ENCODE results near the gene SPTLC2.

SPTLC2 gene

DNA sequence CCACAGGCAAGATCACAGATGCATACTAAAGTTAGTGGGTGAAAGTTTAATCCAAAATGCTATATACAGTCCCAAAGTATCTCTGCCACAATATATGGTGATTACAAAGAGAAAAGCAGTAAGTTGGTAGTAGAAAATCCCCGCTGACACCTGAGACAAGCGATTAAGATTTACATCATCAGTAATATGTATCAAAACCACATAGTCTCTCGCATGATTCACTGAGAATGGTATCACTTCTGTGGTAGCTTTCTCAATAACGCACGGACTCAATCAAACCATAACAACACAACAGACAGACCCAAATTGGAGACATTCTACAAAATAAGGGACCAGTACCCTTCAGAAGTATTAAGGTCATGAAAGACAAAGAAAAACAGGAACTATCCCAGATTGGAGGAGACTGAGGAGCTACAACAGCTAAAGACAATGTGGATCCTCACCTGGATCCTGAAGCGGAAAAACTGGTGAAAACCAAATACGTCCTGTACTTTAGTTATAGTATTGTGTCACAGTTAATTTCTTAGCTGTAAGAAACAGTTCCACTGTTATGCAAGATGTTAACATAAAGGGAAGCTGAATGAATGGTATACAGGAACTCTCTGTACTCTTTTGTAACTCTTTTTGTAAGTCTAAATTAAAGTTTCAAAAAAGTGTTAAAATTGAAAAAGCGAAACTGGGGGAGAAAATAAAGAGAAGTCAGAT, 51.0 kb downstream of the SPTLC2 start:
- H3K4me3 ChIP-seq (ENCODE audit: low read depth, low read length): no peak overlapping the region
- TF ChIP-seq POLR2A (IDR thresholded peaks at IDR 0.05; ENCODE audit: extremely low read depth, insufficient read length): no peak
- TF ChIP-seq, protein P1, sequence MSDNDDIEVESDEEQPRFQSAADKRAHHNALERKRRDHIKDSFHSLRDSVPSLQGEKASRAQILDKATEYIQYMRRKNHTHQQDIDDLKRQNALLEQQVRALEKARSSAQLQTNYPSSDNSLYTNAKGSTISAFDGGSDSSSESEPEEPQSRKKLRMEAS (IDR thresholded peaks at IDR 0.05; ENCODE audit: low read depth, low read length): no peak
- no peak for TF ChIP-seq MYC (IDR thresholded peaks at IDR 0.05; ENCODE audit: low read depth, low read length)
- TF ChIP-seq, protein P2, sequence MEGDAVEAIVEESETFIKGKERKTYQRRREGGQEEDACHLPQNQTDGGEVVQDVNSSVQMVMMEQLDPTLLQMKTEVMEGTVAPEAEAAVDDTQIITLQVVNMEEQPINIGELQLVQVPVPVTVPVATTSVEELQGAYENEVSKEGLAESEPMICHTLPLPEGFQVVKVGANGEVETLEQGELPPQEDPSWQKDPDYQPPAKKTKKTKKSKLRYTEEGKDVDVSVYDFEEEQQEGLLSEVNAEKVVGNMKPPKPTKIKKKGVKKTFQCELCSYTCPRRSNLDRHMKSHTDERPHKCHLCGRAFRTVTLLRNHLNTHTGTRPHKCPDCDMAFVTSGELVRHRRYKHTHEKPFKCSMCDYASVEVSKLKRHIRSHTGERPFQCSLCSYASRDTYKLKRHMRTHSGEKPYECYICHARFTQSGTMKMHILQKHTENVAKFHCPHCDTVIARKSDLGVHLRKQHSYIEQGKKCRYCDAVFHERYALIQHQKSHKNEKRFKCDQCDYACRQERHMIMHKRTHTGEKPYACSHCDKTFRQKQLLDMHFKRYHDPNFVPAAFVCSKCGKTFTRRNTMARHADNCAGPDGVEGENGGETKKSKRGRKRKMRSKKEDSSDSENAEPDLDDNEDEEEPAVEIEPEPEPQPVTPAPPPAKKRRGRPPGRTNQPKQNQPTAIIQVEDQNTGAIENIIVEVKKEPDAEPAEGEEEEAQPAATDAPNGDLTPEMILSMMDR (IDR thresholded peaks at IDR 0.05; ENCODE audit: low read depth, low read length): no peak
- DNase-seq (ENCODE audit: low read depth): peak; percentile 38

DNA sequence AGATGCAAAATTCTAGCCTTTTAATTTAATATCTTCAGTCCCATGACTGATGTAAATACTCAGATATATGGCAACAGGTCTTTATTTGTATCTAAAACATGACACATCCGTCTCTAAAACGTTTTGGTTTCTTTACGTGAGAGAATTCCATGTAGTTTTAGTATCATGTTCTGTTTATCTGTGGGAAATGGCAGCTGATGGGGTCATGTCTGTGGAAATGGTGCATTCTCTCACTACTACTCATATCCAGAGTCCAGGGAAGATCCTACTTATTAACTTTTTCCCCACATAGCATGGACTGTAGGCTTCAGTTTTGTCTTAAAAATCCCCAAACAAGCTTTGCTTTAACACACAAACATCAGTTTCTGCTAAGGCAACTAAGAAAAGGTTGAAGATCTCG, 53.8 kb downstream of the SPTLC2 start:
- no peak for DNase-seq (ENCODE audit: low read depth)
- TF ChIP-seq POLR2A (IDR thresholded peaks at IDR 0.05; ENCODE audit: extremely low read depth, insufficient read length) (no peak), MYC (IDR thresholded peaks at IDR 0.05; ENCODE audit: low read depth, low read length) (no peak)
- TF ChIP-seq, protein P2 (IDR thresholded peaks at IDR 0.05; ENCODE audit: low read depth, low read length): no peak
- TF ChIP-seq, protein P1 (IDR thresholded peaks at IDR 0.05; ENCODE audit: low read depth, low read length): no peak
- H3K4me3 ChIP-seq (ENCODE audit: low read depth, low read length): no peak overlapping the region

DNA sequence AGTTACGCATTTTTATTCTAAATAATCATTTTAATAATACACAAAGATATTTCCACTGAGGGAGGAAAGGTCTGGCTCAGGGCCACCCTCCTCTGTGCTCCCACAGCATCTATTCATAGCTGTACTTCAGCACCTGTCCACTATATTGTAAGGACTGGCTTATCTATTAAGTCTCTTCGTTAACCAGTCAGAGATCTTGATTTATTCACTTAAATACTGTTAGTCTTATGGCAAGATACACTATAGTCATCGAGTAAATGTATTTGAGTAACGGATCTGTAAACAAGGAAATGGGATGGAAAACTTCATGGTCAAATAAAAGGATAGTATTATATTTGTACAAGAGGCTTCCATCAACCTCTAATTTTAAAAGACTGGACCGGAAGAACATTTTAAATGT, 54.6 kb downstream of the SPTLC2 start:
- TF ChIP-seq POLR2A (IDR thresholded peaks at IDR 0.05; ENCODE audit: extremely low read depth, insufficient read length): no peak
- TF ChIP-seq, protein P2 (IDR thresholded peaks at IDR 0.05; ENCODE audit: low read depth, low read length): no peak
- TF ChIP-seq MYC (IDR thresholded peaks at IDR 0.05; ENCODE audit: low read depth, low read length): no peak
- TF ChIP-seq, protein P1 (IDR thresholded peaks at IDR 0.05; ENCODE audit: low read depth, low read length): no peak
- no peak overlapping the region for H3K4me3 ChIP-seq (ENCODE audit: low read depth, low read length)
- no peak for DNase-seq (ENCODE audit: low read depth)

DNA sequence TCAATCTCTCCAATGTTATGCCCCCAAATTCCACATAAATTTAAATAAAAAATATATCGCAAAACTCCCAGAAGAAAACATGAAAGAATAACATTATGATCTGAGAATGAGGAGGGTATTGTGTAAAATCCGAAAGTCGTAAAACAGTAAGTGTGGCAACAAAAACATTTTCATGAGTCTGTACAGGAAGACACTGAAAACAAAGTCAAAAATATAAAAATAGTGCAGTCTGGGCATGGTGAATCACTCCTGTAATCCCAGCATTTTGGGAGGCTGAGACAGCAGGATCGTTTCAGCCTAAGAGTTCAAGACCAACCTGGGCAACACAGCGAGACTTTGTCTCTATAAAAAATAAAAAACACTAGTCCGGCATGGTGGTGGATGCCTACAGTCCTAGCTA, 57.1 kb downstream of the SPTLC2 start:
- TF ChIP-seq, protein P2 (IDR thresholded peaks at IDR 0.05; ENCODE audit: low read depth, low read length): no peak
- no peak overlapping the region for H3K4me3 ChIP-seq (ENCODE audit: low read depth, low read length)
- peak; percentile 48 for DNase-seq (ENCODE audit: low read depth)

DNA sequence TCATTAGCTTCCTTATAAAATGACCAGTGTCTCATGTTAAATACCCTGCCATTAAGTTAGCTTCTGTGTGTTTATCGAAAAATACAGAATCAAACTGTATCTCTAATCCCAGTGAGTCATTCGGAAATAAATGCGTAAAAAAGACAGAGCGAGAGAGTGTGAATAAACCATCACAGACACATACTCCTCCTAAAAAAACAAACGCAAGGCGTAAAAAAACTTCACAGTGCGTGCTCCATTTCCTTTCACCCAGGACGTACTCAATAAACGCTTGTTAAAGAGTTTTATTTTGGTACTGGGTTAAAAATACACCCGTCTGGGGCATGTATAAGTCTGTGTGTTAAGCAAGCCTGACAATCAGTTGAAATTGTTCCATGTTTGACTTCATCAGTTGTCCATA, 59.0 kb downstream of the SPTLC2 start:
- no peak for TF ChIP-seq POLR2A (IDR thresholded peaks at IDR 0.05; ENCODE audit: extremely low read depth, insufficient read length)
- no peak for TF ChIP-seq MYC (IDR thresholded peaks at IDR 0.05; ENCODE audit: low read depth, low read length)
- TF ChIP-seq, protein P2 (IDR thresholded peaks at IDR 0.05; ENCODE audit: low read depth, low read length): no peak
- TF ChIP-seq, protein P1 (IDR thresholded peaks at IDR 0.05; ENCODE audit: low read depth, low read length): no peak
- H3K4me3 ChIP-seq (ENCODE audit: low read depth, low read length): peak overlapping the region; percentile 34
- peak; percentile 31 for DNase-seq (ENCODE audit: low read depth)

DNA sequence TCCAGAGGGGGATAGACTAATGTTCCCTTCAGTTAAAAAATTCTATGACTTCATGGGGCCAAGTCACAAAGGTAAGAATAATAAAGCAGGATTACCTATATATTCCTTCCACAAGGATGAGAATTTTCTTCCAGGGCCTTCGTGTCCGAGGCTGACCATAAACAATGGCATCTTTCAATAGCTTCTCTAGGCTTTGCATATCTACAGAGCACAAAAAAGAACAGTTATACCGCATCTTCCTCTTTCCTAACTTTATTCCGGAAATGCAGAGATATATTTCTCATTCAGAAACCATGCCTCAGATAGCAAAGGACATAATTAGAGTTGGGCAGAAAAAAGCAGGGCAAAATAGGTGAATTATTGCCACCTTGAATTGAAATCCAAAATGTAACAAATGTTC, 59.5 kb downstream of the SPTLC2 start:
- peak overlapping the region; percentile 61 for H3K4me3 ChIP-seq (ENCODE audit: low read depth, low read length)
- TF ChIP-seq MYC (IDR thresholded peaks at IDR 0.05; ENCODE audit: low read depth, low read length) (no peak), POLR2A (IDR thresholded peaks at IDR 0.05; ENCODE audit: extremely low read depth, insufficient read length) (no peak)
- TF ChIP-seq, protein P2 (IDR thresholded peaks at IDR 0.05; ENCODE audit: low read depth, low read length): no peak
- TF ChIP-seq, protein P1 (IDR thresholded peaks at IDR 0.05; ENCODE audit: low read depth, low read length): no peak
- DNase-seq (ENCODE audit: low read depth): peak; percentile 63
